Dendritic cell treated with granulocyte-macrophage colony-stimulating factor and Interleukin-4, amounts not matched to agents 40 ng/mL and 50 ng/mL, for 4 days (primary cell): ENCODE measurements around the gene RPS27L.
A peak's percentile ranks its signal among the peaks of the same experiment; 100 is the strongest.

Source experiments
- H3K27ac Mint-ChIP-seq: one replicate; pipeline ENCODE4 v1.8.0; 2022; ENCODE audit warnings: mild to moderate bottlenecking, mixed read lengths
- H3K27me3 Mint-ChIP-seq: one replicate; pipeline ENCODE4 v1.8.0; 2022; ENCODE audit warnings: mild to moderate bottlenecking, mixed read lengths
- H3K36me3 Mint-ChIP-seq: one replicate; pipeline ENCODE4 v1.8.0; 2022; ENCODE audit warnings: low read depth, mixed read lengths
- H3K4me1 Mint-ChIP-seq: one replicate; pipeline ENCODE4 v1.8.0; 2022; ENCODE audit warnings: low read depth, mixed read lengths
- H3K4me3 Mint-ChIP-seq: one replicate; pipeline ENCODE4 v1.8.0; 2022; ENCODE audit warnings: mild to moderate bottlenecking, moderate library complexity, mixed read lengths
- H3K9me3 Mint-ChIP-seq: one replicate; pipeline ENCODE4 v1.8.0; 2022; ENCODE audit warnings: mixed read lengths
- intact Hi-C: fragments of 100-400 bp; cut with micrococcal nuclease; formaldehyde crosslinking; loops from one replicate; pipeline ENCODE4 v1.15.0; 2022

The RPS27L gene

DNA sequence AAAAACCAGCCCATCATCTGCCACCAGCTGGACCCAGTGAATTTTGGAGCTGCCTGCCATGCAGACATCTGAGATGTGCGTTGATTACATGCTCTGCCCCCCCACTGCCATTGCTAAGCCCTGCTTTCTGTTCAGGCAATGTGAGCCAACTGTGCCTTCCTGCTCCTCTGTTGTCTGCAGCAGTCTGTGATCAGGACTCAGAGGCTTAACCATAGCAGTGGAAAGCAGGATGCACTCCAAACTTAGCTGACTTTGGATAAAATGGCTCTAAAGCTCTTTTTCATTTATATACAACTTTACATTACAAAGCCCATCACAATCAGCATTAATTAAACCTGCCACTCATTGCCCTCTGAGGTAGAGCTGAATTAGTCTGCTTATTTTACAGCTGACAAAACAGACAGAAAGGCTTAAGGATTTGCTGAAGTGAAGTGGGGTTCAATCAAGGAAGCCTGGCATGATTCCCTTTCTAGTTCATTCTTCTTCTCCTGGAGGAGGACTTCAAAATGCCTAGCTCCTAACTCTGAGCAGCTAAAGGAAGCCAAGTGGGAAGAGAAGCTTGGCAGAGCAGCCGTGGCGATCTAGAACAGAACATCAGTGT, 15.7 kb upstream of the RPS27L start:
- intact Hi-C loops, result no loop called here
- Mint-ChIP-seq H3K4me1 (no peaks in the 10 kb centered on the region), H3K9me3 (no peaks in the 10 kb centered on the region), H3K36me3 (no peaks in the 10 kb centered on the region), H3K27ac (no peak overlapping the region), H3K4me3 (no peak overlapping the region), H3K27me3 (no peaks in the 10 kb centered on the region)

DNA sequence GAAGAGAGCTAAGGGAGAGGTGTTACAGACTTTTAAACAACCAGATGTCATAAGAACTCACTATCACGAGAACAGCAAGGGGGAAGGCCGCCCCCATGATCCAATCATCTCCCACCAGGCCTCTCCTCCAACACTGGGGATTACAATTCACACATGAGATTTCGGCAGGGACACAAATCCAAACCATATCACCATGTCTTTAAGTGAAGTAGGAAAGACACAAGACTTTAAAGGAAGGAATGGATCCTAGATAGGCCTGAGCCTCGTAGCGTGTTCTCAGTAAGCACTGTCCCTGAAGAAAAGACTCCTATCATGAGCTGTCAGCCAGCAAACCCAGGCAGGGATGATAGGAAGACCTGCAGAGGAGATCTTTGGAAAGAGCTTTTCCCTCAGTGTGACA, 15.1 kb upstream of the RPS27L start:
- Mint-ChIP-seq H3K27me3 (no peaks in the 10 kb centered on the region), H3K4me3 (no peak overlapping the region), H3K36me3 (no peaks in the 10 kb centered on the region), H3K27ac (no peak overlapping the region), H3K4me1 (no peaks in the 10 kb centered on the region), H3K9me3 (no peaks in the 10 kb centered on the region)
- intact Hi-C loops, result no loop called here

DNA sequence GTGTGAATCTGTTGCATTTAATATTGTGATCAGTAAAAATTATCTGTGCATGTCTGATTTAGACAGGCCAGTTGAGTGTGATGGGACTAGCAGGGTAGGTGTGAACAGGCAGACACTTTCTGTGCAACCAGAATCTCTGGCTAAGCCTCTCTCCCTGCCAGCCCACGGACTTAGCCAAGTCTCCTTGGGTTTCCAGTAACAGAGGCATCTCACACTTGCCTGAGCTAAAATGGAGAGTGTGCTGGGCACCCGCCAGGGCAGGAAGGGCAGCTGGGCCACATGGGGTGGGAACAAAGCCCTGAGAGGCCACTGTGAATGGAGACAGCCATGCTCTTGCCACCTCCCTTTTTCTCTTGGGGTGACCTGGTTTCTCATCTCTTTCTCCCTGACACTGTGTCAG, 12.5 kb upstream of the RPS27L start:
- Mint-ChIP-seq H3K9me3 (no peaks in the 10 kb centered on the region), H3K4me3 (no peak overlapping the region), H3K27ac (no peak overlapping the region), H3K4me1 (no peaks in the 10 kb centered on the region), H3K27me3 (no peaks in the 10 kb centered on the region), H3K36me3 (no peaks in the 10 kb centered on the region)
- intact Hi-C loops, result loop anchor here (5.0 kb wide), 1 partner anchor 233 kb away; no protein-coding TSS in a partner anchor

DNA sequence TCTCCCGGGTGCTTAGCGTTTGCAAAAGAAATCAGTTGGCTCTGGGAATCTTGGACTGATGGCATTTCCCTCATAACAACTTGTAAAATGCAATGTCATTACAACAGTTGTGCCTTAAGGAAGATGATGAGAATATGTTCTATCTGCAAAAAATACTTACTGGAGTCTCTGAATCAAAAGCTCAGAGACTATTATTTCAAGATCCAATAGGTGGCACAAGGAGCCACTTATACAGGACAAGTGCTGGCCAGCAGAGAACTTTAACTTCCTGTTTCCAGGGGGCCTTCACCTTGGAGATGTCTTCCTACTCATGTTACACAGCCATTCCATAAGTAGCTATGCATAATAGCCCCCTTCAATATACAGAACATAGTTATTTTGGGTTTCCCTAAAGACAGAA, 8.9 kb upstream of the RPS27L start:
- Mint-ChIP-seq H3K9me3 (no peaks in the 10 kb centered on the region), H3K27ac (no peak overlapping the region), H3K4me3 (no peak overlapping the region), H3K4me1 (no peaks in the 10 kb centered on the region), H3K36me3 (no peaks in the 10 kb centered on the region), H3K27me3 (no peaks in the 10 kb centered on the region)
- intact Hi-C loops, result loop anchor here (5.0 kb wide), 1 partner anchor 236 kb away; no protein-coding TSS in a partner anchor

DNA sequence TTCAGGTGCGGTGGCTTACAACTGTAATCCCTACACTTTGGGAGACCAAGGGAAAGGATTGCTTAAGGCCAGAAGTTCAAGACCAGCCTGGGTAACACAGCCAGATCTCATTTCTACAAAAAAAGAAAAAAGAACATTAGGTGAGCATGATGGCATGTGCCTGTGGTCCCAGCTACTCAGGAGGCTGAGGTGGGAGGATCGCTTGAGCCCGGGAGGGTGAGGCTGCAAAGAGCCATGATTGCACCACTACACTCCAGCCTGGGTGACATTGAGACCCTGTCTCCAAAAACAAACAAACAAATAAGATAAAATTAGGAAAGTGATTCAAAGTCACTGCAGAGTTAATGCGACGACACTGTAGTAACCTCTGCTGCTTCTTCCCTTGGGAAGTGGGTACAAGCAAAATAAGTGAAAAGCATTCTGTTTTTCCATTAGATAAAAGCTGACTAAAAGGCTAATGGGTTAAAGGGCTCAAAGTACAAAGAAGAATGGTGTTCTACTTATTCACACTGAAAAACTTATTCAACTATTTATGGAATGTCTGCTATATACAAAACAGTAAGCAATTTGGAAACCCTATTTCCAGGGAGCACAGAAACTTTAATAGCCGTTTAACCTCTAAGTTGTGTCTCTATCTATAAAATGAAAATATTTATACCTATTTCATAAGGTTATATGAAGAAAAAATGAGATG, 8.0 kb upstream of the RPS27L start:
- no peak overlapping the region for H3K4me3 Mint-ChIP-seq
- H3K36me3 Mint-ChIP-seq, result no peaks in the 10 kb centered on the region
- H3K9me3 Mint-ChIP-seq, result no peaks in the 10 kb centered on the region
- H3K4me1 Mint-ChIP-seq, result no peaks in the 10 kb centered on the region
- intact Hi-C loops, result loop anchor here (5.0 kb wide), 1 partner anchor 237 kb away; no protein-coding TSS in a partner anchor
- no peak overlapping the region for H3K27ac Mint-ChIP-seq
- H3K27me3 Mint-ChIP-seq, result no peaks in the 10 kb centered on the region

DNA sequence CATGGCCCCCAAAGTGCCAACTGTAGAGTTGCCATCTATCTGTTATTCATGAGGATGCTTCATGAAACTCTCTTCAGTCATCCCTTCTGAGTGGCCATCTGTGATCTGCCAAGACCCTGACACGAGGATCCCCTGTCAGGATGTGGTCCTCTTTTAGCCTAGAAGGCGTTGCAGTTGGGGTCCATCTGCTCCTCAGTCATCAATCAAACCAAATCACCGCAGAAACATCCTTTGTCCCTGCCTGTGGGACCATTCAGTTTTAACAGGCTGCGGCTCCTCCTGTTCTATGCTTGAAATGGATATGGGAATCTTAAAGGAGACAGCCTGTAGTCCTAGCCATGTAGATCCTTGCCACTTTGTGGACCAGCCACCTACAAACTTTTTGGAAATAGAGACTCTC, 5.9 kb upstream of the RPS27L start:
- no peaks in the 10 kb centered on the region for H3K36me3 Mint-ChIP-seq
- peaks cover 8% of the 10 kb centered on the region for H3K9me3 Mint-ChIP-seq
- H3K27me3 Mint-ChIP-seq, result no peaks in the 10 kb centered on the region
- H3K4me1 Mint-ChIP-seq, result peaks cover 6% of the 10 kb centered on the region
- intact Hi-C loops, result no loop called here
- no peak overlapping the region for H3K4me3 Mint-ChIP-seq
- H3K27ac Mint-ChIP-seq, result no peak overlapping the region

DNA sequence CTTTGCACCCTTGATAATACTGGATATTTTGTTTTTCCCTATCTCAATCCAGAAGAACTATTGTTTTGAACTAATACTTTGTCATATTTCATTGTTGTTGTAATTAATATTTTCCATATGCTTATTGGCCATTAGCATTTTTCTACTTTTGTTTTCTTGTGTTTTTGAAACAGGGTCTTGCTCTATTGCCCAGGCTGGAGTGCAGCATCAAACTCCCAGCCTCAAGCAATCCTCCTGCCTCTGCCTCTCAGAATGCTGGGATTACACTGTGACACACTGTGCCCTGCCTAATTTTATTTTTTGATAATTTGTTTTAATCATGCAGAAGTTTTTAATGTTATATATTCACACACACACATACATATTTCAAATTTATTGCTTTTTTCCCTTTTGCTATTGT, 3.4 kb upstream of the RPS27L start:
- H3K4me3 Mint-ChIP-seq, result no peak overlapping the region
- no peak overlapping the region for H3K27ac Mint-ChIP-seq
- intact Hi-C loops, result no loop called here
- H3K9me3 Mint-ChIP-seq, result peaks cover 8% of the 10 kb centered on the region
- H3K27me3 Mint-ChIP-seq, result no peaks in the 10 kb centered on the region
- peaks cover 10% of the 10 kb centered on the region for H3K36me3 Mint-ChIP-seq
- peaks cover 6% of the 10 kb centered on the region for H3K4me1 Mint-ChIP-seq

DNA sequence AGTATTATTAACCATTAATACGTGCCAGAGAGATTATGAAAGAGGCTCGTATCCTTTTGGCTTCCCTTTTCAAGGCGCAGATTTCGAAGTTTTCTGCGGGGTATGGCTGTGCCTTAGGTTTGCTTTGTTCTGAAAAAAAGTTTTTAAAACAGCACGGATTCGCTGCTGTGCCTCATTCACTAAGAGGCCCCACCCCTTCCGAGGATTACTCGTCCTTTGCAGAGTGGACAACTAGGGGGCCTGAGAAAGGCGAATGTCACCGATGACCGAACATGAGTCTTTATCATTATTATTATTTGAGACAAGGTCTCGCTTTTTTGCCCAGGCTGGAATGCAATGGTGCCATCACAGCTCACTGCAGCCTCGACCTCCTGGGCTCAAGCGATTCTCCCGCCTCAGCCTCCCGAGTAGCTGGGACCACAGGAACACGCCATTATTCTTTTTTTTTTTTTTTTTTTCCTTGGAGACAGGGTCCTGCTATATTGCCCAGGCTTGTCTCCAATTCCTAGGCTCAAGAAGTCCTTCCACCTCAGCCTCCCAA, 684 bp upstream of the RPS27L start:
- Mint-ChIP-seq H3K27me3 (no peaks in the 10 kb centered on the region), H3K27ac (peak overlapping the region; percentile 96), H3K4me1 (peaks cover 10% of the 10 kb centered on the region), H3K36me3 (peaks cover 29% of the 10 kb centered on the region), H3K9me3 (peaks cover 8% of the 10 kb centered on the region), H3K4me3 (peak overlapping the region; percentile 94)
- intact Hi-C loops, result loop anchor here (1.0 to 5.0 kb wide), 4 partner anchors 34 to 124 kb away; partner anchors contain the start of gene LACTB

DNA sequence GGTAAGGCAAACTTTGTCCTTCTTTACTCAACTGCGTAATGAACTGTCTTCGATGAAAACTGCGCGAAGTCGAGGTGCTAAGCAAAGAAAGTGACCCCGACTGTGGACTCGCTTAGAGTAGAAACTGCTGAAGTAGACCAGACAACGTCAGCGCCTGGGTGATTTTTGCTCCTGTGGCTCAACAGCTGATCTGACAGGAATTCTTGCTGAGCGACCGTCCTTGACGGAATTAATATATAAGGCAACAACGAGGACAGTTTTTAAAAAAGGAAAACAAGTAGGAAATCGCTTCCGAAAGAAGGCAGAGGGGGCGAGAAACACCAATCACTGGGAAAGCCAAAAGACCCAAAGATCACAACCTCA, 541 bp downstream of the RPS27L start:
- peaks cover 10% of the 10 kb centered on the region for H3K4me1 Mint-ChIP-seq
- no peaks in the 10 kb centered on the region for H3K27me3 Mint-ChIP-seq
- intact Hi-C loops, result loop anchor here (1.0 to 5.0 kb wide), 4 partner anchors 35 to 126 kb away; partner anchors contain the start of gene LACTB
- peaks cover 40% of the 10 kb centered on the region for H3K36me3 Mint-ChIP-seq
- H3K9me3 Mint-ChIP-seq, result peaks cover 8% of the 10 kb centered on the region
- peak overlapping the region; percentile 94 for H3K4me3 Mint-ChIP-seq
- peak overlapping the region; percentile 96 for H3K27ac Mint-ChIP-seq

DNA sequence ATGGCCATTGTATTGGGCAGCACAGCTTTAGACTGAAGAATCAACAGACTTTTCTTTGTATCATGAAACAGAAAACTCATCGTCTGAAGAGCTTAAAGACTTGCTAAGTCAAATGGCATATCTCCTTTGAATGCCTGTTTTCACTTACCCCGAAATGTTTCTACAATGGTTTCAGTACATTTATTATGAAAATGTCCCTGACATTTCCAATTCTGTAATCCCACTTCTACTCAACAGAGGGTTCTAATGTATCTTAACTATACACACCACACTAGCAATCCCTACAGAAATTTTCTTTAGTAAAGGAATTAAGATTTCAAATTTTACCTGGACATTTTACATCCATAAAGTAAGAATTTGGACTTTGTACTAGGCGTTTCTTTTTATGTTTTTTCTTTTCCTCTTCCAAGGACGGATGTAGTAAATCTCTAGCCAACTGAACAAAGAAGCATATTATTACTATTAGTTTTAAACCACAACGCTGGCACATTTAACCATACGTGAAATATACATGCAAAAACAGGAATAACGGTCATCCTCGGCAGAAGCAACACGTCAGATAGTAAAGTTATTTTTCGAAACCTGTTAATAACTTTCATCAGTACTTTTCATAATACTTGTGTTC, 1.1 kb downstream of the RPS27L start:
- Mint-ChIP-seq H3K27ac (peak overlapping the region; percentile 96), H3K9me3 (peaks cover 8% of the 10 kb centered on the region), H3K27me3 (no peaks in the 10 kb centered on the region), H3K36me3 (peaks cover 45% of the 10 kb centered on the region), H3K4me1 (peaks cover 10% of the 10 kb centered on the region), H3K4me3 (peak overlapping the region; percentile 94)
- intact Hi-C loops, result loop anchor here (5.0 kb wide), 3 partner anchors 36 to 126 kb away; no protein-coding TSS in a partner anchor

DNA sequence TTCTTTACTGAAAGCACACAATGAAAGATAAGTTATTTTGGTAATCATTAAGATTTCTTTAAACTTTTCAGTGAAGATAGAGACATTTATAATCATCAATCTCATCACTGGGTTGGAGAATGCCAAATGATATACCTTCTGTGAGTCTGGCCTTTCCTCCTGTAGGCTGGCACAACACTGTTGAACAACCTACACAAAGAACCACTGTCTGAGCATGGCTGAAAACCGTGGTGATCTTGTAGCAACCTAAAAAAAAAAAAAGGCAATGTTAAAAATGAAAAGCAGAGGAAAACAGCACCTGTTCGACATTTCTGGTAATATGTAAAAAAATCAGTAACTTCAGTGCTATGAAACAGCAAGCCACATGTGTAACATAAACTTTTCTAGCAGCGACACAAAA, 1.8 kb downstream of the RPS27L start:
- peaks cover 8% of the 10 kb centered on the region for H3K9me3 Mint-ChIP-seq
- no peak overlapping the region for H3K27ac Mint-ChIP-seq
- H3K4me1 Mint-ChIP-seq, result peaks cover 10% of the 10 kb centered on the region
- H3K36me3 Mint-ChIP-seq, result peaks cover 47% of the 10 kb centered on the region
- H3K4me3 Mint-ChIP-seq, result peak overlapping the region; percentile 32
- no peaks in the 10 kb centered on the region for H3K27me3 Mint-ChIP-seq
- intact Hi-C loops, result loop anchor here (5.0 kb wide), 3 partner anchors 37 to 127 kb away; no protein-coding TSS in a partner anchor

DNA sequence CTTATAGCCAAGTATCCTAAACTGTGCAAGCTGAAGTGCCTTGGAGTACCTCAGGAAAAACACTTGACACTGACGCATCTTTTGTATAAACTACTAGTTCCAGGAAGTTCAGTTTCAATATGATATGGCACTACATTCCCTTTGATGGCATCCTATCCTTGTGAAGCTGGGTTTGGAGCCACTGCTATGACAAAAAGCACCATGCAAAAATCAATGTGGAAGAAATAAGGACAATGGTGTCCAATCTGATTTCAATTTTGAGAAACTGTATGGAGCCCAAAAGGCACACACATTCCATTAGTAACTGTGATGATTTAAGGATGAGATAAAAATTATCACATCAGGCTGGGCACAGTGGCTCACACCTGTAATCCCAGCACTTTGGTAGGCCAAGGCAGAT, 5.6 kb downstream of the RPS27L start:
- Mint-ChIP-seq H3K36me3 (peaks cover 75% of the 10 kb centered on the region), H3K4me3 (no peak overlapping the region), H3K9me3 (no peaks in the 10 kb centered on the region), H3K4me1 (peaks cover 5% of the 10 kb centered on the region), H3K27ac (no peak overlapping the region), H3K27me3 (no peaks in the 10 kb centered on the region)
- intact Hi-C loops, result no loop called here

DNA sequence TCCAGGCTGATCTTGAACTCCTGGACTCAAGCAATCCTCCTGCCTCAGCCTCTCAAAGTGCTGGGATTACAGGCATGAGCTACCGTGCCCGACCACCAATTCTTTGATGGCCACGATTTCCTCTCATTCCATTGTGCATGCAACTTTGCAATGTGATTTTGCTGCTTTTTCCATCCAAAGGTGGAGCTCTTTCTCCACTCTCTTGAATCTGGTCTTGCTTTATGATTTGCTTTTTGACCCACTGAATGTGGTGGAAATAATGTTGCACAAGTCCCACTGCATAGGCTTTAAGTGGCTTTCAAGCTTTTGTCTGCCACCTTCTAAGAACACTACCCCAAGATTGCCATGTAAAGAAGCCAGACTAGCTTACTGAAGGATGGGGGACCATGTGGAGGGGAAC, 10.6 kb downstream of the RPS27L start:
- intact Hi-C loops, result no loop called here
- peaks cover 84% of the 10 kb centered on the region for H3K36me3 Mint-ChIP-seq
- no peaks in the 10 kb centered on the region for H3K27me3 Mint-ChIP-seq
- H3K27ac Mint-ChIP-seq, result no peak overlapping the region
- no peaks in the 10 kb centered on the region for H3K4me1 Mint-ChIP-seq
- no peaks in the 10 kb centered on the region for H3K9me3 Mint-ChIP-seq
- H3K4me3 Mint-ChIP-seq, result no peak overlapping the region

DNA sequence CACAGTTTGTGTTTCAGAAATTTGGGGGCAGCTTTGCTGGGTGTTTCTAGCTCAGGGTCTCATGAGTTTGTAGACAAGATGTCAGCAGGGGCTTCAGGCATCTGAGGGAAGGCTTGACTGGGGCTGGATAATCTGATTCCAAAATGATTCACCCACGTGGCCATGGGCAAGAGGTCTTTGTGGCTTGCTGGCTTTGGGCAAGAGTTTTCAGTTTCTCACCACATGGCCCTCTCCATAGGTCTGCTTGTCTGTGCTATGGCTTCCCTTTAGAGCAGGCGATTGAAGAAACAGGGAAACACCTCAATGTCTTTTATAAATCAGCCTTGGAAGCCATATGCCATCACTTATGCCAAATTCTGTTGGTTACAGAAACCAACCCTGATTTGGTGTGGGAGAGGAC, 11.9 kb downstream of the RPS27L start:
- no peaks in the 10 kb centered on the region for H3K27me3 Mint-ChIP-seq
- H3K36me3 Mint-ChIP-seq, result peaks cover 89% of the 10 kb centered on the region
- H3K27ac Mint-ChIP-seq, result no peak overlapping the region
- no peaks in the 10 kb centered on the region for H3K4me1 Mint-ChIP-seq
- intact Hi-C loops, result no loop called here
- no peaks in the 10 kb centered on the region for H3K9me3 Mint-ChIP-seq
- no peak overlapping the region for H3K4me3 Mint-ChIP-seq
